IPS-15b (cell line): ENCODE measurements around the gene KDM6B.
A peak's percentile ranks its signal among the peaks of the same experiment; 100 is the strongest.

Experiments used
- H3K27me3 ChIP-seq: one replicate; pipeline ENCODE4 v1.6.1; 2013; ENCODE audit warnings: low read length; ENCODE audit not compliant: control insufficient read depth, insufficient read depth
- H3K36me3 ChIP-seq: one replicate; pipeline ENCODE4 v1.6.1; 2013; ENCODE audit warnings: low read length; ENCODE audit not compliant: control insufficient read depth, insufficient read depth
- H3K4me1 ChIP-seq: one replicate; pipeline ENCODE4 v1.6.1; 2013; ENCODE audit warnings: mild to moderate bottlenecking, low read length; ENCODE audit not compliant: control insufficient read depth, insufficient read depth
- H3K4me3 ChIP-seq: one replicate; pipeline ENCODE4 v1.5.1; 2013; ENCODE audit warnings: low read depth, low read length
- H3K9ac ChIP-seq: one replicate; pipeline ENCODE4 v1.6.1; 2013; ENCODE audit warnings: low read depth, mild to moderate bottlenecking, low read length
- H3K9me3 ChIP-seq: one replicate; pipeline ENCODE4 v1.6.1; 2013; ENCODE audit warnings: mild to moderate bottlenecking, low read length; ENCODE audit not compliant: control insufficient read depth, insufficient read depth

Gene KDM6B, protein sequence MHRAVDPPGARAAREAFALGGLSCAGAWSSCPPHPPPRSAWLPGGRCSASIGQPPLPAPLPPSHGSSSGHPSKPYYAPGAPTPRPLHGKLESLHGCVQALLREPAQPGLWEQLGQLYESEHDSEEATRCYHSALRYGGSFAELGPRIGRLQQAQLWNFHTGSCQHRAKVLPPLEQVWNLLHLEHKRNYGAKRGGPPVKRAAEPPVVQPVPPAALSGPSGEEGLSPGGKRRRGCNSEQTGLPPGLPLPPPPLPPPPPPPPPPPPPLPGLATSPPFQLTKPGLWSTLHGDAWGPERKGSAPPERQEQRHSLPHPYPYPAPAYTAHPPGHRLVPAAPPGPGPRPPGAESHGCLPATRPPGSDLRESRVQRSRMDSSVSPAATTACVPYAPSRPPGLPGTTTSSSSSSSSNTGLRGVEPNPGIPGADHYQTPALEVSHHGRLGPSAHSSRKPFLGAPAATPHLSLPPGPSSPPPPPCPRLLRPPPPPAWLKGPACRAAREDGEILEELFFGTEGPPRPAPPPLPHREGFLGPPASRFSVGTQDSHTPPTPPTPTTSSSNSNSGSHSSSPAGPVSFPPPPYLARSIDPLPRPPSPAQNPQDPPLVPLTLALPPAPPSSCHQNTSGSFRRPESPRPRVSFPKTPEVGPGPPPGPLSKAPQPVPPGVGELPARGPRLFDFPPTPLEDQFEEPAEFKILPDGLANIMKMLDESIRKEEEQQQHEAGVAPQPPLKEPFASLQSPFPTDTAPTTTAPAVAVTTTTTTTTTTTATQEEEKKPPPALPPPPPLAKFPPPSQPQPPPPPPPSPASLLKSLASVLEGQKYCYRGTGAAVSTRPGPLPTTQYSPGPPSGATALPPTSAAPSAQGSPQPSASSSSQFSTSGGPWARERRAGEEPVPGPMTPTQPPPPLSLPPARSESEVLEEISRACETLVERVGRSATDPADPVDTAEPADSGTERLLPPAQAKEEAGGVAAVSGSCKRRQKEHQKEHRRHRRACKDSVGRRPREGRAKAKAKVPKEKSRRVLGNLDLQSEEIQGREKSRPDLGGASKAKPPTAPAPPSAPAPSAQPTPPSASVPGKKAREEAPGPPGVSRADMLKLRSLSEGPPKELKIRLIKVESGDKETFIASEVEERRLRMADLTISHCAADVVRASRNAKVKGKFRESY (N-terminal part only)

DNA sequence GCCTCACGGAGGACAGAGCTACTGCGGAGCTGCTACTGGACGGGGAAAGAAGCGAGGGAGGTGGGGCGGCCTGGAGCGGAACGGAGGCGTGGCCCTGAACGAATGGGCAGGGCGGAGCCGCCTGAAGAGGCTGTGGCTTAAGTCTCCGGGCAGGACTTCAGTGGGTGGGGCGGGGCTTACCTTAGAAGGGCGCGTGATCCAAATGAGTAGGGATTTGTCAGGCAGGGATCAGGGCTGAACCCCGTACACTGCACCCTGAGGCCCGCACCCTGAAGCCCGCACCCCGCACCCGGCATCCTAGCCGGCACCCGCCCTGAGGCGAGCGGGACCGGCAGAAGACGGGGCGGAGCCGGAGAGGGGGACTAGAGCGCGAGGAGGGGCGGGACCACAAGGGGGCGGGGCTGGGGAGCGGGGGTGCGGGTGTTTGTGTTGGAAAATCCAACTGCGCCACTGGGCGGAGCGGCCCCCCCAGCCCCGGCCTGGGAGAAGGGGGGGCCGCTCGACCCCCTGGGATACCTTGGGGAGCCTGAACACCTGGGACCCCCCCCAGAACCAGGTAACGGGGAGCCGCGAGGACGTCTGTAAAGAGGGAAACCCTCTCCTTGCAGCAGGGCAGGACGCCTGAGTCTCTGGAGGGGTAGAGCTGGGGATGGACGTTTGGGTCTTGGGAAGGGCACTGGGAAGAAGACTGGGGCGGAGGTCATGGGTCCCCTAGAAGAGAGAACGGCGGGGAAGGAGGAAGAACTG lies at the start of gene KDM6B:
KDM6B (plus strand) TSS at position 423 of the 747 bp plus-strand sequence. CDS start 11,338 bp downstream, outside the sequence.
- Histone ChIP-seq H3K4me3 (peak within 1 kb of the TSS; percentile 84), H3K9ac (no peak within 1 kb of the TSS), H3K27me3 (peaks cover 45% of the 10 kb centered on the region)

DNA sequence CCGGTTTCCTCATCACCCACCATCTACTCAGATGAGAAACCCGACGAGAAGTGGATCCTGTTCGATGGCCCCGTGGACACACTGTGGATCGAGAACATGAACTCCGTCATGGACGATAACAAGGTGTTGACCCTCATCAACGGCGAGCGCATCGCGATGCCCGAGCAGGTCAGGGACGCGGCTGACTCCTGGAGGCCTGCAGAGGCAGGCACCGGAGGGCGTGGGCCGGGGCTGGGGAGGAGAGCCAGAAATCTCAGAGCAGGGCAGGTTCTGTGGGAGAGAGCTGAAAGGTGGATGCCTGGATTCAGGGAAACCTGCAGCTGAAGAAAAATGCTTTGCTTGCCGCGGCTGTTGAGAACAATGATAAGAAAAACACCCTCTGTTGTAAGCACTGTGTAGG lies 47.2 kb upstream of the KDM6B start:
- Histone ChIP-seq H3K4me3 (no peak overlapping the region), H3K9me3 (no peaks in the 10 kb centered on the region), H3K9ac (no peak overlapping the region), H3K27me3 (no peaks in the 10 kb centered on the region), H3K36me3 (no peaks in the 10 kb centered on the region), H3K4me1 (no peaks in the 10 kb centered on the region)

More for the DNA sequence above, at the start of gene KDM6B:
- H3K4me1 ChIP-seq = peaks cover 10% of the 10 kb centered on the region
- H3K36me3 ChIP-seq = no peaks in the 10 kb centered on the region
- no peaks in the 10 kb centered on the region for H3K9me3 ChIP-seq

DNA sequence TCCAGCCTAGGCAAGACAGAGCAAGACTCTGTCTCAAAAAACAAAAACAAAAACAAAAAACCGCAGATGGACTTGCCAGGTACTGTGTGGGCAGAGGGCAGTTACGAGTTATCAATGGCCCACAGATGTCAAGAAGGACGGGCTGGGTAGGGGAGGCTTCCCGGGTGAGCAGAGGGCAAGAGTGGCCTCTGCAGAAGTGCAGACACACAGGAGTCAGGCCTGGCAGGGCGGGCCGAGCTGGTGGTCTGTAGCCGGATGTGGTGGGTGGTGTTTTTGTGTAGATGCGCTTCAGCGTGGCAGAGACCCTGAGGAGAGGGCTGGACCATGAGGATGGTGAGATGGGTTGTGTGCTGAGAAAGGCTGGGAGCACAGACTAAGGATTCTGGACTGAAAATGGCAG lies 44.9 kb upstream of the KDM6B start:
- Histone ChIP-seq H3K36me3 (no peaks in the 10 kb centered on the region), H3K27me3 (no peaks in the 10 kb centered on the region), H3K9me3 (no peaks in the 10 kb centered on the region), H3K4me3 (no peak overlapping the region), H3K4me1 (peaks cover 1% of the 10 kb centered on the region), H3K9ac (no peak overlapping the region)

DNA sequence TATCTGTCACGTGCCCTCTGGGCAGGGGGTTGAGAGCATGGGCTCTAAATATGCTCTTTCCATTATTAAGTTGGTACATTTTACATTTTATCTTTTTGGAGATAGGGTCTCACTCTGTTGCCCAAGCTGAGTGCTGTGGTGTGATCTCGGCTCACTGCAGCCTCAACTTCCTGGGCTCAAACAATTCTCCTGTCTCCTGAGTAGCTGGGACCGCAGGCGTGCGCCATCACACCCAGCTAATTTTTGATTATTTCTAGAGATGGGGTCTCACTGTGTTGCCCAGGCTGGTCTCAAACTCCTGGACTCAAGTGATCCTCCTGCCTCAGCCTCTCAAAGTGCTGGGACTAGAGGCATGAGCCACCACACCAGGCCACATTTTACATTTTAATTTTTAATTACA lies 43.9 kb upstream of the KDM6B start:
- Histone ChIP-seq H3K4me3 (no peak overlapping the region), H3K9ac (no peak overlapping the region), H3K9me3 (no peaks in the 10 kb centered on the region), H3K36me3 (no peaks in the 10 kb centered on the region), H3K27me3 (no peaks in the 10 kb centered on the region), H3K4me1 (peaks cover 2% of the 10 kb centered on the region)

DNA sequence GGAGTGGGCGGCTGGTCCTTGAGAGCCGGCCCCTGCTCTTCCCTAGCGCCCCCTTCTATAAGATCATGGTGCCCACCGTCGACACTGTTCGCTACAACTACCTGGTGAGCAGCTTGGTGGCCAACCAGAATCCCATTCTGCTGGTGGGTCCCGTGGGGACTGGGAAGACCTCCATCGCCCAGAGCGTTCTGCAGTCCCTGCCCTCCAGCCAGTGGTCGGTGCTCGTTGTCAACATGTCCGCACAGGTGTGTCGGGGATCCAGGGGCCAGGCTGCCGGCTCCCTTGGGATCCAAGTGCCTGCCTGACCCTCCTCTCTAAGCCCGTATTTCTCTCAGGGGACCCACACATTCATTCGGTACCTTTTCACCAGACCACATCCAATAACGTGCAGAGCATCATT lies 41.4 kb upstream of the KDM6B start:
- Histone ChIP-seq H3K4me1 (peaks cover 2% of the 10 kb centered on the region), H3K9ac (no peak overlapping the region), H3K36me3 (no peaks in the 10 kb centered on the region), H3K27me3 (no peaks in the 10 kb centered on the region), H3K9me3 (no peaks in the 10 kb centered on the region), H3K4me3 (no peak overlapping the region)

DNA sequence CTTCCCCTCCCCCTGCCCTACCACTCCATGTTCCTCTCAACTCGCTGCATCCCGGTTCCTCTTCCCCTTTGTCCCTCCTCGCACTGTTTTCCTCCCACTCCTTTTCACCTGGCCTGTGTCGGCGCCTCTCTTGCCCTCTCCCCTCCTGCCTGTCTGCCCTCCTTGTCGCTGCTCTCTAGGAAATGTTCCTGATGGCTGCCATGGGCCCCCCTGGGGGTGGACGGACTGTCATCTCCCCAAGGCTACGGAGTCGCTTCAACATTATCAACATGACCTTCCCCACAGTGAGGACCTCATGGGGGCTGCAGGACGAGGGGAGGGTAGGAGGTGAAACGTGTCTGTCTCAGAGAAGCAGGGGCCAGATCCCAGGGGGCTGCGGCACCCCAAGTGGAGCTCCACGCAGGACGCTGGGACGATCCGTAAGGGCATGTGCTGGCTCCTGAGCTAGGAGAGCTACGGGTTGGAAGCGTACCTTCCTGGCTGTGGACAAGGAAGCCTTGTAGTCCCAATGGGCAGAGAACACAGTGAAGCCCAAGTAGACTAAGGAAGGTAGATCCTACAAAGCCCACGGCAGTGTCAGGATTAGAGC lies 39.8 kb upstream of the KDM6B start:
- Histone ChIP-seq H3K27me3 (no peaks in the 10 kb centered on the region), H3K36me3 (no peaks in the 10 kb centered on the region), H3K9ac (no peak overlapping the region), H3K4me3 (no peak overlapping the region), H3K9me3 (no peaks in the 10 kb centered on the region), H3K4me1 (peaks cover 2% of the 10 kb centered on the region)

DNA sequence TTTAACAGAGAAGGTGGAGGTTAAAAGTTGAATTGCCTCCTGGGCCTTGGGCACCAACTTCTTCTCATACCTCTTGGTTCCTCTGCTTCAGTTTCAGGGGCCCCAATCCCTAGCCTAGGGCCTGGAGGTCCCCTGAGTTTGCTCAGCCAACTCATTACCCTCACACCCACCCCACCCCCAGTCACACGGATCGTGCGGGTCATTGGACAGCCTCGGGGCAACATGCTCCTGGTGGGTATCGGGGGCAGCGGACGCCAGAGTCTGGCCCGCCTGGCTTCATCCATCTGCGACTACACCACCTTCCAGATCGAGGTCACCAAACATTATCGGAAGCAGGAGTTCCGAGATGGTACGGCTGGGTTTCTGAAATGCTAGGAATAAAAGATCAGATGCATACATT lies 36.0 kb upstream of the KDM6B start:
- H3K9ac ChIP-seq = no peak overlapping the region
- peaks cover 2% of the 10 kb centered on the region for H3K4me1 ChIP-seq
- H3K36me3 ChIP-seq = no peaks in the 10 kb centered on the region
- no peaks in the 10 kb centered on the region for H3K9me3 ChIP-seq
- H3K4me3 ChIP-seq = no peak overlapping the region
- H3K27me3 ChIP-seq = no peaks in the 10 kb centered on the region

DNA sequence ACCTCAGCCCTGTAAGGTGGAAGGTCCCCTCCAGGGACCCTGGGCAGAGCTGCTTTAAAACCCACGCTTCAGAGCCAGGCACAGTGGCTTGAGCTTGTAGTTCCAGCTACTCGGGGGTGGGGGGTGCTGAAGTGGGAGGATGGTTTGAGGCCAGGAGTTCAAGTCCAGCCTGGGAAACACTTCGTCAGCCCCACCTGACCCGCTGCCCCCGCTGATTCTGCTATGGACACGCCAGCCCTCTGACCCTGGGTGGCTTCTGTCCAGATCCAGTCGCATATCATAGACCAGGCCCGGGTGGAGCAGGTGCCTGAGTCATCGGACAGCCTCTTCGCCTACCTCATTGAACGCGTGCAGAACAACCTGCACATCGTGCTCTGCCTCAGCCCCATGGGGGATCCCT lies 35.2 kb upstream of the KDM6B start:
- no peak overlapping the region for H3K4me3 ChIP-seq
- H3K36me3 ChIP-seq = no peaks in the 10 kb centered on the region
- H3K9me3 ChIP-seq = no peaks in the 10 kb centered on the region
- H3K4me1 ChIP-seq = peaks cover 2% of the 10 kb centered on the region
- no peaks in the 10 kb centered on the region for H3K27me3 ChIP-seq
- H3K9ac ChIP-seq = no peak overlapping the region

DNA sequence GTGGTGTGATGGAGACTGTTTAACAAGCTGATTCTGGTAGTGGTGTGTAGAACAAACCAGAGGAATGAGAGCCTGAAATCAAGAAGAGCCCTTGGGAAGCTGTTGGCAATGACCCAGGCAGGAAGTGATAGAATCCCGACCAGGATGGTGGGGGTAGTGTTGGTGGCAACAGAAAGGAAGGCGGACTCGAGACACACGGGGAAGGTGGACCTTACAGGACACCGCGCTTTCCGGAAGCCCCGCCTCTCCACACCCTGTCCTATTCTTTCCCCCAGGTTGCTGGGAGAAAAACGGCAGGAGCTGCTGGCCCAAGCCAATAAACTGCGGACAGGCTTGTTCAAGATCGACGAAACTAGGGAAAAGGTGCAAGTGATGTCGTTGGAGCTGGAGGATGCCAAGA lies 30.0 kb upstream of the KDM6B start:
- Histone ChIP-seq H3K36me3 (no peaks in the 10 kb centered on the region), H3K4me3 (no peak overlapping the region), H3K27me3 (no peaks in the 10 kb centered on the region), H3K4me1 (no peaks in the 10 kb centered on the region), H3K9me3 (no peaks in the 10 kb centered on the region), H3K9ac (no peak overlapping the region)

DNA sequence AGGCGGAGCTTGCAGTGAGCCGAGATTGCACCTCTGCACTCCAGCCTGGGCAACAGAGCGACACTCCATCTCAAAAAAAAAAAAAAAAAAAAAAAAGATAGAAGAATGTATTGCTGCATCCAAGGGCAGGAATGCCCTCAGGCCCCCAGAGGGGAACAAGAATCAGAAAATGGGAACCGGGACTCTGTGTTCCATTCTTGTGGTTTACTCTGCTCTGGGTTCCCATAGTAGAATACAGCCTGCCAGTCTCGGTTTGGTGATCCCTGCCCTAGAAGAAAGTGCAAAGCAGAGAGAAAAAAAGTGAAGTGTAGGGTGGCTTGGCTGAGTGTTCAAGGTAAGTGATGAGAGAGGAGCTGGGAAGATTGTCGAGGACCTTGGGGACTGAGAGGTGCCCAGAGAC lies 27.4 kb upstream of the KDM6B start:
- H3K36me3 ChIP-seq = no peaks in the 10 kb centered on the region
- H3K9ac ChIP-seq = no peak overlapping the region
- no peaks in the 10 kb centered on the region for H3K9me3 ChIP-seq
- no peak overlapping the region for H3K4me3 ChIP-seq
- no peaks in the 10 kb centered on the region for H3K4me1 ChIP-seq
- H3K27me3 ChIP-seq = no peaks in the 10 kb centered on the region

DNA sequence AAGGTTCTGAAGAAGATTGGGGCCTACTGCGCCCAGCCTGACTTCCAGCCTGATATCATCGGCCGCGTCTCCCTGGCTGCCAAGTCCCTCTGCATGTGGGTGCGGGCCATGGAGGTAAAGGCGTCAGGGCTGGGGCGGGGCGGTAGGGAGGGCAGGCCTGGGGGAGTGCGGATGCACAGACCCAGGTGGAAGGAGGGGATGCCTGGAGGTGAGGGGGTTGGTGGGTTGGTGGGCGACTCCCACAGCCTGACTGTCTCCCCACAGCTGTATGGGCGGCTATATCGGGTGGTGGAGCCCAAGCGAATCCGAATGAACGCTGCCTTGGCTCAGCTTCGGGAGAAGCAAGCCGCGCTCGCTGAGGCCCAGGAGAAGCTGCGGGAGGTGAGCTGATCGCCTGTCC lies 26.8 kb upstream of the KDM6B start:
- H3K27me3 ChIP-seq = no peaks in the 10 kb centered on the region
- no peak overlapping the region for H3K4me3 ChIP-seq
- no peaks in the 10 kb centered on the region for H3K4me1 ChIP-seq
- no peaks in the 10 kb centered on the region for H3K36me3 ChIP-seq
- H3K9me3 ChIP-seq = no peaks in the 10 kb centered on the region
- H3K9ac ChIP-seq = no peak overlapping the region
